Activated CD4-positive, alpha-beta T cell treated with anti-CD3 and anti-CD28 coated beads for 1 hour (primary cell): ENCODE data around the gene VAMP4.
A peak's percentile ranks its signal among the peaks of the same experiment; 100 is the strongest.
"Not testable (repeated sequence)": the region's sequence is repeated elsewhere in the genome, so short reads cannot be mapped to it uniquely, and the experiment has no call there.

Source experiments
- DNase-seq: peaks from one replicate; pipeline ENCODE4 v3.0.0-alpha.2; 2020

Gene VAMP4

DNA sequence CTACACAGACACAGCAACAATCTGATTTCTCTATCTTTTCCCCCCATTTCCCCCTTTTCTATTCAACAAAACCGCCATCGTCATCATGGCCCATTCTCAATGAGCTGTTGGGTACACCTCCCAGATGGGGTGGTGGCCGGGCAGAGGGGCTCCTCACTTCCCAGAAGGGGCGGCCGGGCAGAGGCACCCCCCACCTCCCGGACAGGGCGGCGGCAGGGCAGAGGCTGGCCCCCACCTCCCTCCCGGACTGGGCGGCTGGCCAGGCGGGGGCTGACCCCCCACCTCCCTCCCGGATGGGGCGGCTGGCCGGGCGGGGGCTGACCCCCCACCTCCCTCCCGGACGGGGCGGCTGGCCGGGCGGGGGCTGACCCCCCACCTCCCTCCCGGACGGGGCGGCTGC lies 48.3 kb downstream of the VAMP4 start:
- not testable (repeated sequence) for DNase-seq

DNA sequence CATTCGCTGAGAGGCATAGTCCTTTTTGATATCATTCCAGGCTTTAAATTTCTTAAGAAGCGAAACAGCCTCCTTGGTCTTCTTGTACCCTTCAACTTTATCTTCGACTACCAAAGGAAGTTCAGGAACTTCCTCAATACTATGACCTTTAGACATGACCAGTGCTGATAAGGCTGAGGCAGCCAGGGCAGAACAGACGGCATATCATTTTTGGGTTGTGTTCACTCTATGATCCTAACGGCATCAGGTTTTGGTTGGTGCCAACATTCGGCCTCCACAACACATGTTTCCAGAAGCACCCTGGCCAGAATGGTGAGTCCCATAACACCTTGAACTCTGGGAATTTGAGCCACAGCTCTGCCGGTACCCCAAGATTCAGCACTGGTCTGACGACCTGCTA lies 58.0 kb downstream of the VAMP4 start:
- no peak for DNase-seq

DNA sequence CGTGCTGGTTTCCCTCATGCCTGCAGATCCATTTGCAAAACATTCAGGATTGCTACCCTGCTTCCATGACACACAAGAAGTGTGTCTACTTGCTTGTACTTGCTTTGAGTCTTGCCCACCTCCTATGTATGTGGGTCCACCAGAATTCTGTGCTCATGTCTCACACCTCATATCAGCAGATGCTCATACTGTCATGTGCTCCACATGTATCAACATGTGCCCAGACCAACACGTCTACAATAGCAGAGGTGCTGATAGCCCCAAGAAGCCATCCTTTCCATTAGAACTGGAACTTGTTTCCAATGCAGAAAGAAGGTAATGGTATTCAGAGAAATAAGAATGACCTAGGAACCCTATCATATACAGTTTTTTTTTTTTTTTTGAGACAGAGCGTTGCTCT lies 61.5 kb downstream of the VAMP4 start:
- no peak for DNase-seq

DNA sequence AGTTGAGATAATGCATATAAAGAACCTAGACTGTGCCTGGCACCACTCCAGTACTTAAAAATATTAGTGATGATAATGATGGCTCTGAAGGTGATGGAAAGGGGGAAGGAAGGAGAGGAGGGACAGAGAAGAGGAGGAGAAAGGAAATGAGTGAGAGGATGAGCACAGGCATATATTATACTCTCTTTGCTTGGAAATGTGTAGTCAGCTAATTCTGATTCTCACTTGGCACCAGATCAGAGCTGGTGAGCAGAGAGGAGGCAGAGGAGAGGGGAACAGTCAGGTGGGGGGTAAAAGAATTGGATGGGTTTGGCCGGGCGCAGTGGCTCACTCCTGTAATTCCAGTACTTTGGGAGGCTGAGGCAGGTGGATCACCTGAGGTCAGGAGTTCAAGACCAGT lies 65.0 kb downstream of the VAMP4 start:
- no peak for DNase-seq

DNA sequence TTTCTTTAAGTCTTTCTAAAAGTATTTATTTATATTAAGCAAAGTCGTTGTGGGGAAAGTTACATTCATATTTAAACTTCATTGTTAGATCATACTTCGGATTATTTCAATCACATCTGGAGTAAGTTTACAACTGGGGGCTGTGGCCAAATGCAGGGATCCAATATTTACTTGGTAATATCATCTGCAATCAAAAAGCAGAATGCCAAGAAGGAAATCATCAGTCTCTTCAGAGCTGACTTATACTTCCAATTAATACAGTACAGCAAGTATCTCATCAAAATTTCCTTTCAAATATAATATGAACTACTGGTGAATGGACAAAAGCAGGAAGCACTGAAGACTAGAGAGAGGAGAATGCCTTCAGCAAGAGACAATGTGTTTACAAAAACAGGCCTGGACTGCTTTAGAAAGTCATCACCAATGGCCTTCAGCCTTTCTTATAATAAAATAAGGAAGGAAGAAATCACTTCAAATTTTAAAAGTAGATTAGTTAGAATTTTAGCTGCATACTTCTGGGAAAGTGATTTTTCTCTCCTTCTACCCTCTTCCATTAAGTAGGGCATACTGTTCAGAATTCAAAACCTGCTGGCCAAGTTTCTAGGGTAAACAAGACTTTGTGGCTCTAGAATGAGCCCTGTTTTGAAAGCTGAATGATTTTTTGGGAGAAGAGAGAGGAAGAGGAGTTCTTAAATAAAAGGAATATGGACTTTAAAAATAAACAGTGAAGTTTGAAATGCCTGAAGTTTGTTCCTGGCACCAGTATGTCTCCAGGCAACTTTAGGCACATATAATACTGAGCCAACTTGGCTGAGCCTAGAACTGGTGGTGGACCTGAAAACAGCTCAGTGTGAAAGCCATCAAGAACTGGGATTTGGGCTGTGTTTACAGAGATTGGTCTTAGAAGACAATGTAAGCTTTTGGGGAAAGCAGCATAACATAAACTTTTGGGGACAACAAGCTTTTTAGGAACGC lies 67.1 kb downstream of the VAMP4 start:
- no peak for DNase-seq

DNA sequence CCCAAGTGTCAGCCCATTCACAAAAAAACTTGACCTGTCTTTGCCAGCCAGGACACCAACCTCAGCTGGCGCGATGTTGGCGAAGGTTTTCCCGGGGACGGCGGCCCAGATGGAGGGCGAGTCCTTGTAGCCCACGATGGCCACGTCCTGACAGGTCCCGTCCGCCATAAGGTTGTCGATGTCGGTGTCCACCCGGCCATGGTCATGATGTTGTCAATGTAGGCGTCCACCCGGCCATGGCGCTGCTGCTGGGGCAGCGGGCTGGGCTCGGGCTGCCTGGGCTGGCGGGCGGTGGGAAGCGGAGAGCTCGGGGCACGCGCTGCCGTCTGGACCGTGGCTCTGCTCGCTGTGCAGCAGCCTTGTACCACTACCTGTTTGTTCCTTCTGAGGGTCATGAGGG lies 71.1 kb downstream of the VAMP4 start:
- no peak for DNase-seq

DNA sequence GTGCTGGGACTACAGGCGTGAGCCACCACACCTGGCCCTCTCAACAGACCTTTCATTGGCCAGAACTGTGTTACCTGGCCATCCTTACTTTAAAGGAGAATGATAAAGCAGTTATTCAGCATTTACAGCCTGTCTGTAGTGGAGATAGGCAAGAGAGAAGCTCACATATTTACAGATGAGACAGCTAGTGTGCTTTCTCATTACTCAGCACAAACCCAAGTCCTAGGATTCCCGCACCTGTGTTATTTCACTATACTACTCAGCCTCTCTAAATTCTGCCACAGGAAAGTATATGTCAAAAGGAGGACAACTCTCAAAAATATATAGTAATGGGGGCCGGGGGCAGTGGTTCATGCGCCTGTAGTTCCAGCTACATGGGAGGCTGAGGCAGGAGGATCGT lies 73.5 kb downstream of the VAMP4 start:
- no peak for DNase-seq

DNA sequence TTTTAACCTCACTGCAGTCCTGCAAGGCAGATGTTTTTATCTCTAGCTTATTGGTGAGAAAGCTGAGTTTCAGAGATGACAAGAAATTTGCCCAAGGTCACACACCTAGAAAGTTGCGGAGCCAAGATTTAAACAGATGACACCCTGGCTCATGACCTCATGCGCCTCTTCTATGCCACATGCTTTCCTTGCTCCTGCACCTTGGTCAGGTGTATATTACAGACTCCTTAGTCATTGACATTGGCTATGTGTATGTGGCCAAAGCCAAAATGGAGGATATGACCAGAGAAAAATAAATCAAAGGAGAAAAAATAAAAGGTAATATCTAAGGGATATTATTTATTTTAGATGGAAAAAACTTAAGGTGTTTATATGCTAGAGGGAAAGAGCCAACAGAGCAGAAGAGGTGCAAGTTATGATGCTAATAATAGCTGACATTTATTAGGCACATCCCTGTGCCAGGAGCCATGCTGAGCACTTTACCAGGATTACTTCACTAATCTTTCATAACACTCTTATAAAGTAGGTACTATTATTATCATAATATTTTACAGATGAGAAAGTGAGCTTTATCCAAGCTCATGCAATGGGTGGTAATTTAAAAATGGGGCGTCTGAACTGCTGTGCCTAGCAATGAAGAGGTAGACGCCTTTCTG lies 75.6 kb downstream of the VAMP4 start:
- DNase-seq = no peak

DNA sequence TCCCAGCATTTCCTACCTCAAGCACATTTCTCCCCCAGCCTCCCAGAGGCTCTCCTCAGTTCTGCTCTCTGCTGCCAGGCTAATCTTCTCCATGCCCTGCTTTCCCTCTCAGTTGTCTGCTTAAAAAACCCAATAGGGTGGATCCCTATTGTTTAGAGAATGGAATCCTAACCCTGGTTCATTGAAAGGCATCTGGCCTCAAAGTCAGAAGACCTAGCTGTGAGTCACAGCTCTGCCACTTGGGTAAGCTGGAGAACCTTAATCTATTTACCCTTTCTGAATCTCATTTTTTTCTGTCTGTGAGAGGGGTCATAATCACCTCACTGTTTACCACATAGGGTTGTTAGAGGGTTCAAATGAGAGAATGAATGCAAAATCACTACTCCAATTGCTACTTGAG lies 76.9 kb downstream of the VAMP4 start:
- no peak for DNase-seq

DNA sequence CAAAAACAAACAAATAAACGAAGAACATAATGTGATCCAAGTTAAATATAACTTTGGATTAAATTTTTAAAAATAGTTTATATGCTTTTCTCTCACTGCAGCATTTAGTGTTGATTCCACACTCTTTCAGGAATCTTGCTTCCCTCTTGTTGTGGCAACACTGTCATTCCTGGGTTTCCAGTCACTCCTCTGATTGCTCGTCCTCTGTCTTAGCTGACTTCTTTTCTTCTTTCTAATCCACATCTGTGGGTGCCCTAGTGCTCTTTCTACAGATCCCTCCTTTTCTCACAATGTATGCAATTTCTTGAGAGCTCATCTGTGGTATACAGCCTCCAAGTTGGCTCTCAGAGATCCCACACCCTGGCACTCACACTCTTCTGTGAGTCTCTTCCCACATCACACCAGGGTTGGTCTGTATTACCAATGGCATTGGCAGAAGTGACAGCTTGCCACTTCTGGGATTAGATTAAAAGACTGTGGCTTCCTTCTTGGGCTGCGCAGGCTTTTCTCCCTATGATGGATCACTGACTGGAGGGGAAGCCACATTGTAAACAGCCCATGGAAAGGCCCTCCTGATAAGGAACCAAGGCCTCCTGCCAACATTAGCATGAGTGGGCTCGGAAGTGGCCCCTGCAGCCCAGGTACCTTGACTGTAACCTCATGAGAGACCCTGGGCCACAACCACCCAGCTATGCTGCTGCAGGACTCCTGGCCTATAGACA lies 77.8 kb downstream of the VAMP4 start:
- DNase-seq = no peak

DNA sequence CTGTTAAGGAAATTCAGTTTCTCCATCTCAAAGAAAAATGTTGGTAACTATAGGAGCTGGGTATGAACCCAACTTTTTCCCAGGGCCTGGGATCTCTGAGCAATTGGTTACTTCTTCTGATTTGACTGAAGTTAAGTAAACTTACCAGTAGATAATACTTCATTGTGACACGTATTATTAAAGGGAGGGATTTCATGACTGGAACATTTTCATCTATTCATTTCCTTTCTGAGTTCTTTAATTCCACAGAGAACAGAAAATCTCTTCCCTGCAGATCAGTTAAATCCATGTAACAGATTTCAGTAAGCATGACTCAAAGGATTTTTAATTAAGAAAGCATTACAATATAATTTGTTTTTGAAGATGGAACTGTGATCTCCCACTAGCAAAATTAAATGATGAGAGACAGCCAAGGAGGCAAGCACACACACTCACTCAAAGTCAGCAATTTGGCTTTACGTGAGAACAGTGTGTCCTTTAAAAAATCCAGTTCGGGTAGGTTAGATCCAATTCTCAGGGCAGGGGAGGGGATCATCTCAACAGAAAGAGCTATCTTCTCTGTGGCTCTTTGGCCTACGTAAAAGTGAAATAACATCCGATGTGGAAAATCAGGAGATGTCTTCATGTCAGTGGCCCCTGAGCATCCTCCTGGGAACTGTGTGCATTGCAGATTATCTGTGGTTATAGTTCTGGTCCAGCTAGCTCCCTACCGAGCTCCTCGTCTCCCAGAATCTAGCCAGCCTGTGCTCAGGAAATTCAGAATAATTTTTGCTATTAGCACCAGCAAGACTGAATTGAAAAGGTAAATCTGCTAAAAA lies 78.6 kb downstream of the VAMP4 start:
- DNase-seq = no peak

DNA sequence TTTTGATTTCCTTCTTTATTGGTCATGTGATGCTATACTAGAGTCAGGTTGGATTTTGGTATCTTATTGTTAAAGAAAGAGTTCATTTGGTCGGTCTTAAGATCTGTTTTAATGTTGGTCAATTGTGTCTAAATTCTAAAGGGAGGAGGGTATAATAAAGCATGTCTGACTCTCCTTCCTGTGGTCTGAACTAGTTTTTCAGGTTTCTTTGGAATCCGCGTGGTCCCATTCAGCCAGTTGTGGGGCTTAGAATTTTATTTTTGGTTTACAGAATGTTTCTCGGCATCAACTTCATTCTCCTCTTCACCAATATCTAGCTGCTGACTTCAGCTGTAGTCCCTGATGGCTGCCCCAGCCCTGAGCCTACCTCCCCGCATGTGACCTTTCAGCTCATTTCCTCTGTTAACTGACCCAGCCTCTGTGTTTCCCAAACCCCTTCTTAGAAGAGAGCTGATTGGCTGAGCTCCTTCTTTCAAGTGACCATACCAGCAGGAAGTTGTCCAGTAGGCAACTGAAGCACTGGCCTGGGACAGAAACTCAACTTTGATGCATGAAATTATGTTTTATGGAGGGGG lies 80.7 kb downstream of the VAMP4 start:
- no peak for DNase-seq

DNA sequence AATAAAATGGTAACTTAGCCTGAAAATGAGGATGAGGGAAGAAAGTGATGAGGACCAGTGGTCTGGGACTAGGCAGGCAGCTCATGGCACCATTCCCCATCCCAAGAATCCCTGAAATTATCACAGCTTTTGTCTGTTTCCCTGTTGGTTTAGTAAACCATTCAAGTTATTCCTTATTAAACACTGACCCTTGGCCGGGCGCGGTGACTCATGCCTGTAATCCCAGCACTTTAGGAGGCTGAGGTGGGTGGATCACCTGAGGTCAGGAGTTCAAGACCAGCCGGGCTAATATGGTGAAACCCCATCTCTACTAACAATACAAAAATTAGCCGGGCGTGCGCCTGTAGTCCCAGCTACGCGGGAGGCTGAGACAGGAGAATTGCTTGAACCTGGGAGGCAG lies 85.7 kb downstream of the VAMP4 start:
- not testable (repeated sequence) for DNase-seq

DNA sequence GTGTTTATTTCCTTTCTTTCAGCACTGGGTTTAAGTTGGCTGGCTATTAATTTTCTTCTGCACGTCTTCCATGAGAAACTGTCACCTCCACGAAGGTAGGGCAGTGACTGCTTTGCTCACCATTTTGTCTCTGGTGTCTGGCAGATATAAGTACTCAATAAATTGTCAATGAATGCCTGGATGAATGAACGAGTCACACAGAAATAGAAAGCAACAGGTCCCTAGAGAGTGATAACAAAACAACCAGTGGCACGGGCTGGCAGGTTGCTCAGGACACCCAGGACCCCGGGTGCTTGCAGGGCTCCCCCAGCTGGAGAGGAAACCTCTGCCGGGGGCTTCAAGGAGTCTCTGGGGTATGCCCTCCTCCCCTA lies 86.1 kb downstream of the VAMP4 start:
- no peak for DNase-seq

DNA sequence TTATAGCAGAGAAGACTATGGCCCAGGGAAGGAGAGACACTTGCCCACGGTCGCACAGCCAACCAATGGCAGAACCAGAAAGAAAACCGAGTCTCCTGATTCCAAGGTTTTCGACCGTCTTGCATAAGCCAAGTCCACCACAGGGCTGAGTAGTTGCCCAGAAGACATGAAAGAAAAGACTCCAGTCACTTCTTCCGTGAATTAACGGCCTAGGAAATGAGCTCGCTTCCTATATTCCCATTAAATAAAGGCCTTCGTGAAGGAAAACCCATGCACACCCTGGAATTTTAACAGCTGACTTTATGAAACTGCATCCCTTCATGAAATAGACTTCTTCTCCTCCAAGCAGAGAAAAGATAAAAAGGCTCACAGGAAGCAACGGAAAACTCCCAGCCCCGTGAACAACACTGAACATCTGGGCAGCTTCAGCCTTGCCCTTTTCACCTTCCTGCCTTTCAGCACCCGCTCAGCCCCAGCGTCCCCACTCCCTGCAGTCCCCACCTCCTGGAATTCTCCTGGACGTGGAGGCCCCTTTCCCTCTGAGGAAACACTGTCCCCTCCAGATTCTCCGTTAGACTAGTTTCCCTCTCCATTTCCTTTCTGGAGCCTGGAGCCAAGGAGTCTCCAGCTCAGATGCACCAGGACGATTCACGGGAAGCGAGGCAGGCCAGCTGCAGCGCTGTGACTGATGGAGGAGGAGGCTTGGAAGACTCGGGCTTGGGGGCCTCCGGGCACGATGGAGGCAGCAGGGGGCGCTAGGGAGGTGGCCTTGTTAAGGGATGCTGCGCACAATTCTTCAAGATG lies 86.7 kb downstream of the VAMP4 start:
- DNase-seq = peak; percentile 29

DNA sequence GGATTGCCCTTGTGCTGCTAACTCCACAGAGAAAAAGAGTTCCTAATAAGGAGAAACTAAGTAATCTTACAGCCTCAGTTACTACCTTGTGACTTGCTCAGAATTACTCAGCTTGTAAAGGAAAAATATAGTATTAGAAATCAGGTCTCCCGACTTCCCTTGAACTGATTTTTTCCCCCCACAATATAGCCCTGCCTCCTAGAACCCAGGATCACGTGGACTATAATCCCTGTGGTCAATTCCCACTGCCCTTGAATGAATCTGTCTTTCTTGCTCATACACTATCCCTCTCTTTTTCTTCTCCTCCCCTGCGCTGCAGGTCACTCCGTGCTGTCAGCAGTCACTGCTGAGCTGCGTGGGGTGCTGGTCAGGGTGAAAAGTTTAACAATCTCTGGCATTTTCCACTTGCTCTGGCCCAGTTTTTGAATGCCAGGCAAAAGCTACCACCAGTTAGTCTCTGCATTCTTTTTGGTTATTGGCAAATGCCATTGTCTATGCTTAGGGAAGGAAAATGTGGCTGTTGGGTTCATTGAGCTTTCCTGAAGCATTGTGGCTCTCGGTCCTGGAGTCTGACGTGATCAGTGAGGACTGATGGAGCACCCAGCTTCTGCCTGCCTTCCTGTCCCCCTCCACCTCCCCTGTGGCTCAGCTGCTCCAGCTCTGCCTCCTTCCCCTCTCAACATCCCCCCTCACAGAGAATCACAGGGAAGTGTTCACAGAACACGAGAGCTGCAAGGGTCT lies 87.5 kb downstream of the VAMP4 start:
- DNase-seq = no peak

DNA sequence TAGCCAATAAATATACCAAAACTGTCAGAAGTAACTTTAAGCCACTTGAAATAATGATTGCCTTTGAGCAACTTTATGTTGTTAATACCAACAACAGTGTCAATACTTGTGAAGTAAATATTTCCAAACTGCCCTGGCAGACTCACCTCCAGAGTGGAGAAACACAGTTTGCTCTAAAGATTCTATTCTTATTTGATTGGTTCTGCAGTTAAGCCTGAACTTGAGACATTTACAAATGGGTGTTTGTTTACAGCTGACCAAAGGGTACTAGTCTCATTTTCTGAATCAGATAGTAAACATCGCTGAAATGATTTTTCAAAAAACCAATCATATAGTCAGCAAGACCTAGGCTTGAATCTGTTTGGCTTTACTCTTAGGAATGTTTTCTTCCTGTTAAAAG lies 88.1 kb downstream of the VAMP4 start:
- no peak for DNase-seq

DNA sequence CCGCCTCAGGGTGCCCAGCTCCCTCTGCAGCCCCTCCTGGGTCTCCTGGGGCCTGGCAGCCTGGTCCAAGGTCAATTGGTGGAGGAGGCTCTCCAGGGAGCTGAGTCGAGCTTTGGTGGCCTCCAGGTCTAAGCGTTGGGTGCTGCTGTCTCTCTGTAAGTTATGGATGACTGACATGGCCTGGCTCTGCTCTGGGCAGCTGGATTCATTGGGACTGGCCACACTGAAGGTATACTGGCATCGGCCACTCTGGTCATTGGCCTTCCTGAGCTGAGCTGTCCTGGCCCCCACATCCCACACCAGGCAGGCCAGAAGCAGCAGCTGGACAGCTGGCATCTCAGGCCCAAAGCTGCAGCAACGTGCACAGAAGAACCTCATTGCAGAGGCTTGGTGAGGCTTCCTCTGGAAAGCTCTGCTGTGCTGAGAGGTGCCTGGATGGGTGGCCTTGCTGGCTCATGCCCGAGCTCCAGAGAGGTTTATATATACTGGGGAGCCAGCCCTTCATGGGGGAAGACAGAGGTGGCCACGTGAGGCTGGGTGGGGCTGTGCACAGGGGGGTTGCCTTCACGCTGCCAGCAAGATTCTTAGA lies 89.5 kb downstream of the VAMP4 start, which contains the start of gene MYOC:
TSS of gene MYOC (minus strand) at position 455 of the 589 bp plus-strand sequence. CDS start at position 378, 77 bp downstream.
- DNase-seq = no peak
